Panc1 (cell line): ENCODE results near the gene ITPKC.

ENCODE experiments used
- POLR2AphosphoS5 ChIP-seq: IDR thresholded peaks from 2 replicates; pipeline ENCODE4 v1.6.1; 2012; ENCODE audit warnings: mild to moderate bottlenecking, low read depth, low read length, moderate library complexity
- TF ChIP-seq, protein P1 (sequence below): fragments of 450-650 bp; IDR thresholded peaks from 2 replicates; pipeline ENCODE4 v1.5.1; 2017; ENCODE audit warnings: mild to moderate bottlenecking

DNA sequence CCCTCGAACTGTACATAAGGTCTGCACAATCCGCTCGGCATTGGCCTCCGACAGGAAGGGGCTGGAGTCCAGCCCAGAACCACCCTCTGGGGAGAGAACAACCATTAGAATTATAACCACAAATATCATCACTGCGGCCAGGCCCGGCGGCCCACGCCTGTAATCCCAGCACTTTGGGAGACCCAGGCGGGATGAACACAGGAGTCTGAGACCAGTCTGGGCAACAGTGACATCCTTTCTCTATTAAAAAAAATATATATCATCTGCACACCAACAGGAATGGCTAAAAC, 11.6 kb upstream of the ITPKC start:
- TF ChIP-seq, protein P1, sequence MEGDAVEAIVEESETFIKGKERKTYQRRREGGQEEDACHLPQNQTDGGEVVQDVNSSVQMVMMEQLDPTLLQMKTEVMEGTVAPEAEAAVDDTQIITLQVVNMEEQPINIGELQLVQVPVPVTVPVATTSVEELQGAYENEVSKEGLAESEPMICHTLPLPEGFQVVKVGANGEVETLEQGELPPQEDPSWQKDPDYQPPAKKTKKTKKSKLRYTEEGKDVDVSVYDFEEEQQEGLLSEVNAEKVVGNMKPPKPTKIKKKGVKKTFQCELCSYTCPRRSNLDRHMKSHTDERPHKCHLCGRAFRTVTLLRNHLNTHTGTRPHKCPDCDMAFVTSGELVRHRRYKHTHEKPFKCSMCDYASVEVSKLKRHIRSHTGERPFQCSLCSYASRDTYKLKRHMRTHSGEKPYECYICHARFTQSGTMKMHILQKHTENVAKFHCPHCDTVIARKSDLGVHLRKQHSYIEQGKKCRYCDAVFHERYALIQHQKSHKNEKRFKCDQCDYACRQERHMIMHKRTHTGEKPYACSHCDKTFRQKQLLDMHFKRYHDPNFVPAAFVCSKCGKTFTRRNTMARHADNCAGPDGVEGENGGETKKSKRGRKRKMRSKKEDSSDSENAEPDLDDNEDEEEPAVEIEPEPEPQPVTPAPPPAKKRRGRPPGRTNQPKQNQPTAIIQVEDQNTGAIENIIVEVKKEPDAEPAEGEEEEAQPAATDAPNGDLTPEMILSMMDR = no peak
- no peak for TF ChIP-seq POLR2AphosphoS5
